Fibroblast of villous mesenchyme (primary cell): Measurements from ENCODE around the gene LRRN4. TPM values are rescaled to one million over a fixed set of nuclear protein-coding genes. Genes with fewer than 3 reads are reported as not detected.
A peak's percentile ranks its signal among the peaks of the same experiment; 100 is the strongest.

ENCODE experiments used
- DNase-seq: peaks from one replicate; pipeline ENCODE4 v3.0.0-alpha.2; 2010; ENCODE audit warnings: low read depth
- H3K4me3 ChIP-seq: 2 replicates; pipeline ENCODE4 v1.5.1; 2011; ENCODE audit warnings: low read depth, mild to moderate bottlenecking, low read length
- total RNA-seq: library from RNA; depleted of rRNA; stranded (reverse); fragments of >200 nt; gene quantifications from 2 replicates; pipeline ENCODE4 v1.2.3, GENCODE V29; 2012
- TF ChIP-seq, protein P1 (sequence below): IDR thresholded peaks from 2 replicates; pipeline ENCODE4 v1.5.1; 2012; ENCODE audit warnings: low read depth, mild to moderate bottlenecking, low read length; ENCODE audit not compliant: insufficient read depth

Gene LRRN4
- total RNA-seq, 1 donor, result not detected

DNA sequence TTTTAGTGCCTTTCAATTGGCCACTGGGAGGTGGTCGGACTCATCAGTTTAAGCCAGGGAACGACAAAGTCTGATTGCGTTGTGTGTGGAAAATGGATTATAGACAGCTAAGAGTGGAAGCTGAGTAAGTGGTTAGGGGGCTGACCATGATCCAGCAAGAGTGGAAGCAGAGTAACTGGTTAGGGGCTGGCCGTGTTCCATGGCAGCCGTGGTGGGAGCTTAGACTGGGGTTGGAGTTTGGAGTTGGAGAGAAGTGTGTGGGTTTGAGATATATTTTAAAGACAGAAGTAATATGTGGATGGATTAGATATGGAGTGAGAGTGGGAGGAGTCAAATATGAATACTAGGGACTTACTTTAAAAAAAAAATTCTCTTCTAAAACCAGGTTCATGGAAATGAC, 41.7 kb downstream of the LRRN4 start:
- TF ChIP-seq, protein P1, sequence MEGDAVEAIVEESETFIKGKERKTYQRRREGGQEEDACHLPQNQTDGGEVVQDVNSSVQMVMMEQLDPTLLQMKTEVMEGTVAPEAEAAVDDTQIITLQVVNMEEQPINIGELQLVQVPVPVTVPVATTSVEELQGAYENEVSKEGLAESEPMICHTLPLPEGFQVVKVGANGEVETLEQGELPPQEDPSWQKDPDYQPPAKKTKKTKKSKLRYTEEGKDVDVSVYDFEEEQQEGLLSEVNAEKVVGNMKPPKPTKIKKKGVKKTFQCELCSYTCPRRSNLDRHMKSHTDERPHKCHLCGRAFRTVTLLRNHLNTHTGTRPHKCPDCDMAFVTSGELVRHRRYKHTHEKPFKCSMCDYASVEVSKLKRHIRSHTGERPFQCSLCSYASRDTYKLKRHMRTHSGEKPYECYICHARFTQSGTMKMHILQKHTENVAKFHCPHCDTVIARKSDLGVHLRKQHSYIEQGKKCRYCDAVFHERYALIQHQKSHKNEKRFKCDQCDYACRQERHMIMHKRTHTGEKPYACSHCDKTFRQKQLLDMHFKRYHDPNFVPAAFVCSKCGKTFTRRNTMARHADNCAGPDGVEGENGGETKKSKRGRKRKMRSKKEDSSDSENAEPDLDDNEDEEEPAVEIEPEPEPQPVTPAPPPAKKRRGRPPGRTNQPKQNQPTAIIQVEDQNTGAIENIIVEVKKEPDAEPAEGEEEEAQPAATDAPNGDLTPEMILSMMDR, result no peak
- DNase-seq, result no peak
- no peak overlapping the region for H3K4me3 ChIP-seq

DNA sequence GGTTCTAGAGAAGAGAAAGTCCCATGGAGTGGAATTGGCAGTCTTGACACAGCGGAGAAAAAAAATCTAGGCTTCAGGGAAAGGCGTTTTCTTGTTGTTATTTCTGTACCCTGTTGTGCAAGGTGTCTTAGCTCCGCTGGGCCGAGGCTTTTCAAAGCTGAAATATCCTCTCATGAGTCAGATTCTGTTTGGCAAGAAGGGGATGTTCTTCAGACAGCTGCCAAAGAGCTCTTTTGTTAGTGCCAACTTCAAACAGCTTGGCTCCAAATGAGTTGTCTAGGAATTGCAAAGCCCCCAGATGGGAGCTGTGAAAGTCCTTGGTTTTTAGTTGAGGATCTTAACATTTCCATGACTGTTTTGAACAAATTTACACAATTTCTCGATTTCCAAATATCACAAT, 45.6 kb downstream of the LRRN4 start:
- H3K4me3 ChIP-seq, result peak overlapping the region; percentile 79
- TF ChIP-seq, protein P1, result no peak
- peak; percentile 96 for DNase-seq

DNA sequence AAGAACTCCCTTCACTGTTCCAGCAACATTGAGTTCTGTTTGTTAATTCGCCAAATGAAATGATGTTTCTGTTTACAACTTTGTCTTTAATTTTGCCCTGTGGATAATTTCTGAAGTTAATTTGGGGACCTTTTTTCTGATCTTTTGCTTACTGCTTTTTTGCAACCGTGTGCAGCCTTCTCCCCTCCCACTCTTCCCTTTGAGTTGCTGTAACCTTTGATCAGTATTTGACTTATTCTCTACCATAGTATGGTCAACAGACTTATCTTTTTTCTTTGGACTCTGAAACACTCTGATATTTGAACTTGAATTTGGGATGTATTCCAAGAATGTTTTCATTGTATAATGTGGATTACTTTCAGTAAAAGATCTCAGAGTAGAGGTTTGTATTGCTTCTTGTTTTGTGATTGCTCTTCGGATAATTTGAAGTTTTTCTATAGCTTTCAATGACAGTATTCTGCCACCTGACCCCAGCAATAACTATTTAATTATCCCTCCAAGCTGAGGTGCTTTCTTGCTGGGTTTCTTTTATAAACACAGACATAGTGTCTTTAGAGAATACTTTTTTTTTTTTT, 46.2 kb downstream of the LRRN4 start:
- no peak for DNase-seq
- TF ChIP-seq, protein P1, result no peak
- H3K4me3 ChIP-seq, result peak overlapping the region; percentile 79

DNA sequence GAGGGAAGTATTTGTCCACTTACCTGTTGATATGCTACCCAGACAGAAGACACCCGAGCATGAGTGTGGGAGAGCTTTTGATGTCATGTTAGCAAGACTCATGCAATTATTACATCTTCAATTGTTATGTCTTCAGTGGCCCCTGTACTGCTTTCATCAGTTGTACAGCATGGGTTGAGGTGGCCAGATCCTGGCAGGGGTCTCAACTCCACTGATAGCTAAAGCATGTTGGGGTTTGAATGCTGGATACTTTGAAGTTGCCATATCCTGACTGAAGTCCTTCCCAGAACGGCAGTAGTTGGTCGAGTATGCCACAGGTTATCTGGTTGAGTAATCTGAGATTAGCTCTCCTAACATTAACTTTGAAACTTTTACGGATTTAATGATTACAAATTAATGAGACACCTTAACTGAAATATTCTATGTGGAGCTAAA, 46.7 kb downstream of the LRRN4 start:
- TF ChIP-seq, protein P1, result no peak
- peak overlapping the region; percentile 79 for H3K4me3 ChIP-seq
- peak; percentile 11 for DNase-seq

DNA sequence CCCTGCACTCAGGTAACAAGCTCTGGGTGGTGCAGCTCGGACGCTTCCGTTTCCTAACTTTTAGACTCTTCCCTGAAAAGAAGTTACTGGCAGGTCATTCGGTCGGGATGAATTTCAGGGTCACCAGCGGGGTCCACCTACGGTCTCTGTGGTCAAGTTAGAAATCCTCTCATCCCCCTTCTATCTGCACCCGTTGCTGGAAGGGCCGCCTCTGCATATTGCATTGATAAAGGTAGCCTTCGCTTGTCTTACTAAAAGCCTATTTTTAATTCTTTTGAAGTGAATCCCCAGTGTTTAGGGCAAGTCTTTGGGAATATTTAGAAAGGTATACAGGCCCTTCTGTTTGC, 47.3 kb downstream of the LRRN4 start:
- no peak for DNase-seq
- TF ChIP-seq, protein P1, result no peak
- H3K4me3 ChIP-seq, result peak overlapping the region; percentile 79

DNA sequence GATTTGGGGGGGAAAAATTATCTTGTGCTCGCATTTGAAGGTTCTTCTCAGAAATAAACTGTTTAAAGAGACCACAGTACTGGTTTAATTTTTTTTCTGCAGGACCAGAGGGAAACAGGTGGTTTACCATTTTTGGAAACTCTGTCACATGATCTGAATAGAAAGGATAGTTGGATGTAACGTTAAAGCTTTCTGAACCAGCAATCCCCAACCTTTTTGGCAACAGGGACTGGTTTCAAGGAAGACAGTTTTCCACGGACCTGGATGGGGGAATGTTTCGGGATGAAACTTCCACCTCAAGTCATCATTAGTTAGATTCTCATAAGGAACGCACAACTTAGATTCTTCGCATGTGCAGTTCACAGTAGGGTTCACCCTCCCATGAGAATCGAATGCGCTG, 53.0 kb downstream of the LRRN4 start:
- TF ChIP-seq, protein P1, result no peak
- DNase-seq, result no peak
- no peak overlapping the region for H3K4me3 ChIP-seq

DNA sequence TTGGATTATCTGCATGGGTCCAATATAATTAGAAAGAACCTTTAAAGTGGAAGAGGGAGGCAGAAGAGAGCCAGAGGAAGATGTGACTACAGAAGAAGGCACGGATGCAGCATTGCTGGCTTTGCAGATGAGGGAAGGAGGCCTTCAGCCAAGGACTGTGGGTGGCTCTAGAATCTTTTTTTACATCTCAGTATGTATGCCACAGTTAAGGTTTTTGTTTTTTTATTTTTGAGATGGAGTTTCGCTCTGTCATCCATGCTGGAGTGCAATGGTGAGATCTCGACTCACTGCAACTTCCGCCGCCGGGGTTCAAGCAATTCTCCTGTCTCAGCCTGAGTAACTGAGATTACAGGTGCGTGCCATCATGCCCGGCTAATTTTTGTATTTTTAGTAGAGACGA, 54.1 kb downstream of the LRRN4 start:
- H3K4me3 ChIP-seq, result no peak overlapping the region
- DNase-seq, result no peak
- TF ChIP-seq, protein P1, result no peak
